ENCODE results near the gene TNNT2.

The TNNT2 gene

DNA sequence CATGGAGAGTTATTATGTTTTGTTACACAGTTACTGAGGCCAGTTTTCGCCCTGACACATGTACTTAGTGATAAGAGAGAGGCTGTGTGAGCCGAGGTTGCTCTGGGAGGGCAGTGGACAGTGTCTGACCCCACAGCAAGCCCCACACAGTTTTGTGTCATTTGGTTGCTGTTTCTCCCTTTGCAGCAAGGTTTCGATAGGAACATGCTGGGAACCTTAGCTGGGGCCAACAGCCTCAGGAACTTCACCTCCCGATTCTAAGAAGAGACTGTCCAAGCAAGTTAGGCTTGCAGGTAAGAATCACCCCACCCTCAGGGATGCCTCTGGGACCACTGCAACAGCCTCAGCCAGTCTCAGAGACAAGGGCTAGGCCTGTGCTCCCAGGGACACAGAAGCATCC, 48.9 kb downstream of the TNNT2 start:
- TF ChIP-seq, protein P1, sequence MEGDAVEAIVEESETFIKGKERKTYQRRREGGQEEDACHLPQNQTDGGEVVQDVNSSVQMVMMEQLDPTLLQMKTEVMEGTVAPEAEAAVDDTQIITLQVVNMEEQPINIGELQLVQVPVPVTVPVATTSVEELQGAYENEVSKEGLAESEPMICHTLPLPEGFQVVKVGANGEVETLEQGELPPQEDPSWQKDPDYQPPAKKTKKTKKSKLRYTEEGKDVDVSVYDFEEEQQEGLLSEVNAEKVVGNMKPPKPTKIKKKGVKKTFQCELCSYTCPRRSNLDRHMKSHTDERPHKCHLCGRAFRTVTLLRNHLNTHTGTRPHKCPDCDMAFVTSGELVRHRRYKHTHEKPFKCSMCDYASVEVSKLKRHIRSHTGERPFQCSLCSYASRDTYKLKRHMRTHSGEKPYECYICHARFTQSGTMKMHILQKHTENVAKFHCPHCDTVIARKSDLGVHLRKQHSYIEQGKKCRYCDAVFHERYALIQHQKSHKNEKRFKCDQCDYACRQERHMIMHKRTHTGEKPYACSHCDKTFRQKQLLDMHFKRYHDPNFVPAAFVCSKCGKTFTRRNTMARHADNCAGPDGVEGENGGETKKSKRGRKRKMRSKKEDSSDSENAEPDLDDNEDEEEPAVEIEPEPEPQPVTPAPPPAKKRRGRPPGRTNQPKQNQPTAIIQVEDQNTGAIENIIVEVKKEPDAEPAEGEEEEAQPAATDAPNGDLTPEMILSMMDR (conservative IDR thresholded peaks at IDR 0.05) = no peak

GRCh38 chr1:201327687-201328240, 49.7 kb downstream of the TNNT2 start:
- TF ChIP-seq, protein P1 (conservative IDR thresholded peaks at IDR 0.05) = no peak
- H3K27ac ChIP-seq = no peak overlapping the region

More for the DNA sequence above, 48.9 kb downstream of the TNNT2 start:
- H3K27ac ChIP-seq = no peak overlapping the region

GRCh38 chr1:201326710-201327109, 50.8 kb downstream of the TNNT2 start:
- TF ChIP-seq, protein P1 (conservative IDR thresholded peaks at IDR 0.05) = no peak
- no peak overlapping the region for H3K27ac ChIP-seq

DNA sequence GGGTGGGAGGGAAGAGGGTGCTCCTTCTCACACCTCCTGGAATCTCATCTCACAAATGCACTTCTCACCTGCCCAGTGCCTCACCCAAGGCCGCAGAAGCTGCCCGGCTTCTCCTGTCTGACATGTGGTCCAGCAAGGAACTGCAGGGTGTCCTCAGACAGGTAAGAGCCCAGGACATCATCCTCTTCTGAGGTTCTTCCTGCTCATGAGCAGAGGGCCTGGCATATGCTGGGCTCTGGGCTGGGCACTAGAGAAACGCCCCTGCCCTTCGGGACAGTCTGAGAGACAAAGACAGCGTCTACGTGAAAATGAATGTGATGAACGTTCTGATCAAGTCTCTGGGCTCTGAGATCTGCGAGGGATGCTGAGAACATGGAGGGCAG, 51.8 kb downstream of the TNNT2 start:
- H3K27ac ChIP-seq = no peak overlapping the region
- TF ChIP-seq, protein P1 (conservative IDR thresholded peaks at IDR 0.05) = no peak

DNA sequence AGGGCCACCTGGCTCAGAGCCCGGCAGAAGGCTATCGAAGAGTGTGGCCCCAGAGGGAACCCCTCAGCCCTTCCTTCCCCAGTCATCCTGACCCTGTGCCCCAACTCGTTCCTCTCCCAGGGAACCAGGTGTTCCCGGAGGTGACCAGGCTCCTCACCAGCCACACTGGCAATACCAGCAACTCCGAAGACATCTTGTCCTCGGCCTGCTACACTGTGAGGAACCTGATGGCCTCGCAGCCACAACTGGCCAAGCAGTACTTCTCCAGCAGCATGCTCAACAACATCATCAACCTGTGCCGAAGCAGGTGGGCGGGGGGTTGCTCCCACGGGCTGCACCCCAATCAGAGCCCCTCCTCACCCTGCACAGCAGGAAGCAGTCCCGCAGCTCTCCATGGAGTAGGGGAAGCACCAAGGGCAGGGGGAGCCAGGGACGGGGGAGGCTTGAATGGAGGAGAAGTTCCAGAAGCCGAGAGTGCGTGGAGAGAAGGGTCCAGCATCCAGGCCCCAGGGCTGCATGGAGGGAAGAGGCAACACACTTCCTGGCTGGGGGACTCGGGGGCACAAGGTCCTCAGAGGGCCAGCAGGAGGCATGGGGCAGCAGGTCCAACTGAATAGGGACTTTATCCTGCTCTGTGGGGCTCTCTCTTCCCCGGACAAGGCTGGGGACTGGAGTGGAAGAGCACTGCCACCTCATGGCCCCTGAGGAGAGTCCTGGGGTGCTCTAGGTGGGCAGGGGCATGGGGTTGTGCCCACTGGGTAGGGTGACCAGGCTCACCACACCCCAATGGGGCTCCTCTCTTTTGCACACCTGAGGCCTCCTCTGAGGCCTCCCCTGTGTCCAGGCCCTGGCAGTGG, 52.4 kb downstream of the TNNT2 start:
- no peak overlapping the region for H3K27ac ChIP-seq
- TF ChIP-seq, protein P1 (conservative IDR thresholded peaks at IDR 0.05) = no peak

DNA sequence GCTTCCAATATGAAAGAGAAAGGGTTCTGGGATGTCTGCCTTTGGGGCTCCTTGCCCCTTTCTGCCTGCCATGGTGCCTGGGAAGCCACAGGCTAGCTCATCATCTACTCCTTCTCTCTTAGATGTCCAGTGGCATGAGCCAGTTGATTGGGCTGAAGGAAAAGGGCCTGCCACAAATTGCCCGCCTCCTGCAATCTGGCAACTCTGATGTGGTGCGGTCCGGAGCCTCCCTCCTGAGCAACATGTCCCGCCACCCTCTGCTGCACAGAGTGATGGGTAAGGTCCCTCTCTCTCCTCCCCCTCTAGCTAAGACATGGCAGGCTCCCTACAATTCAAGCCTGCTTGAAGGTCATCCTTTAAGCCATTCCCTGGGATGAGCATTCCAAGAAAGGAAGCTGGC, 53.2 kb downstream of the TNNT2 start:
- TF ChIP-seq, protein P1 (conservative IDR thresholded peaks at IDR 0.05) = no peak
- H3K27ac ChIP-seq = no peak overlapping the region

DNA sequence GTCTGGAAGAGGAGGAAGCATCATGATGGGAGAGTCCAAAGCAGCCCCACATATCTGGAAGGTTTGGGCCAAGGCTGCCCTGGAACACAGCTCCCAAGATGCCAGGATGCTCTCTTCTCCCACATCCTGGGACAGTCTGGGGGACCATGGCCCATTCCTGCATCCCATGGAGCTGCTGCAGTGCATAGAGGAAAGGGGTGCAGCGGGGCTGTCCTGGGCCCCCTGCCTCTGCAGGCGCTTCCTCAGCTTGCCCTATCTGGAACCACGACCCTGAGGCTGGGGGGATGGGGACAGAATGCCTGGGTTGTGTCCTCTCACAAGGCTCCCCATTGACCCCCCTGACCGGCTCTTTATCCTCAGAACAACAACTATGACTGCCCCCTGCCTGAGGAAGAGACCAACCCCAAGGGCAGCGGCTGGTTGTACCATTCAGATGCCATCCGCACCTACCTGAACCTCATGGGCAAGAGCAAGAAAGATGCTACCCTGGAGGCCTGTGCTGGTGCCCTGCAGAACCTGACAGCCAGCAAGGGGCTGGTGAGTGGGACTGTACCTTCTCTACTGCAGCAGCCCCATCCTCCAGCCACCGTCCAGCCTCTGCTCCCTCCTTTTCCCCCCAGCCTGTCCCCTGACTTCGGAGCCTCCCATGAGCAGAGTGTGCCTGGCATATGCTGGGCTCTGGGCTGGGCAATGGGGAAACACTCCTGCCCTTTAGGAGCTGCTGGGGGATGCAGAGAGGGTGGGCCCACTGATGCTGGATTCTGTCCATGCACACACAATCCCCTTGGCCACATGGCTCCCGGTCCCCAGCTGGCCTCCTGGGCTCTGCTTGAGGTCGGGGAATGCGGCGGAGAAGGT, 54.6 kb downstream of the TNNT2 start:
- H3K27ac ChIP-seq = no peak overlapping the region
- TF ChIP-seq, protein P1 (conservative IDR thresholded peaks at IDR 0.05) = no peak
